HepG2 (cell line): Measurements from ENCODE around the gene CMAS. TPM values are rescaled to one million over a fixed set of nuclear protein-coding genes. Genes with fewer than 3 reads are reported as not detected.
A peak's percentile ranks its signal among the peaks of the same experiment; 100 is the strongest.

Experiments
- CREM ChIP-seq, 2 experiments: sonication (generic) in 1 of 2; formaldehyde crosslinking in 1 of 2; IDR thresholded peaks; 2 replicates each; pipeline versions ENCODE4 v1.4.0 to v1.6.1; 2016 to 2020; ENCODE audit warnings: antibody characterized with exemption in 1 of 2, mild to moderate bottlenecking in 1 of 2, missing genetic modification reagents in 1 of 2
- GZF1 ChIP-seq: sonication (generic); formaldehyde crosslinking; IDR thresholded peaks from 2 replicates; pipeline ENCODE4 v1.5.1; 2020; ENCODE audit warnings: mild to moderate bottlenecking, missing genetic modification reagents
- HOXA3 ChIP-seq: sonication (generic); formaldehyde crosslinking; IDR thresholded peaks from 2 replicates; pipeline ENCODE4 v1.5.0; 2020; ENCODE audit warnings: missing genetic modification reagents
- SKI ChIP-seq: fragments of 450-650 bp; IDR thresholded peaks from one replicate; pipeline ENCODE4 v1.6.1; 2018; ENCODE audit warnings: mild to moderate bottlenecking; ENCODE audit not compliant: partially characterized antibody
- SP2 ChIP-seq: sonication (generic); formaldehyde crosslinking; IDR thresholded peaks from 2 replicates; pipeline ENCODE4 v1.5.1; 2020; ENCODE audit warnings: mild to moderate bottlenecking, missing genetic modification reagents
- ZBTB8A ChIP-seq: sonication (generic); formaldehyde crosslinking; IDR thresholded peaks from 2 replicates; pipeline ENCODE4 v1.4.0; 2020; ENCODE audit warnings: mild to moderate bottlenecking, low read depth, missing genetic modification reagents, borderline replicate concordance
- ZNF350 ChIP-seq: sonication (generic); formaldehyde crosslinking; IDR thresholded peaks from 2 replicates; pipeline ENCODE4 v1.4.0; 2020; ENCODE audit warnings: mild to moderate bottlenecking, low read depth, missing genetic modification reagents, borderline replicate concordance
- ZSCAN30 ChIP-seq: sonication (generic); formaldehyde crosslinking; IDR thresholded peaks from 2 replicates; pipeline ENCODE4 v1.5.0; 2020; ENCODE audit warnings: mild to moderate bottlenecking, missing genetic modification reagents
- polyA plus RNA-seq, 8 experiments: library from polyadenylated mRNA; depleted of rRNA in 3 of 8; stranded (reverse) in 7 of 8; unstranded in 1 of 8; fragments of >200 nt; fragmentation: Illumina TruSeq in 4 of 8; extraction: Trizol in 4 of 8; gene quantifications; 2 replicates each; pipeline versions ENCODE4 v1.2.1 to v1.2.3, GENCODE V29; 2011 to 2016; ENCODE audit warnings: low read depth in 4 of 8, missing spikeins in 1 of 8, mixed read lengths in 1 of 8; ENCODE audit not compliant: insufficient read depth in 1 of 8
- total RNA-seq, 5 experiments: library from RNA; depleted of rRNA; stranded (reverse); fragments of >200 nt; fragmentation: Illumina TruSeq; extraction: Trizol; gene quantifications; 2 replicates each; pipeline ENCODE4 v1.2.3, GENCODE V29; 2016; ENCODE audit warnings: low read depth in 1 of 5
- TF ChIP-seq, protein P1 (sequence below): sonication (generic); formaldehyde crosslinking; IDR thresholded peaks from 2 replicates; pipeline ENCODE4 v1.4.0; 2020; ENCODE audit warnings: mild to moderate bottlenecking, missing genetic modification reagents, borderline replicate concordance
- TF ChIP-seq, protein P2 (sequence below): IDR thresholded peaks from 2 replicates; pipeline ENCODE4 v1.6.1; 2012; ENCODE audit warnings: low read depth, low read length, improper control_type of control experiment
- TF ChIP-seq, protein P3 (sequence below): sonication (generic); formaldehyde crosslinking; IDR thresholded peaks from 2 replicates; pipeline ENCODE4 v1.5.1; 2020; ENCODE audit warnings: mild to moderate bottlenecking, missing genetic modification reagents, borderline replicate concordance
- TF ChIP-seq, protein P4 (sequence below): sonication (generic); formaldehyde crosslinking; IDR thresholded peaks from 2 replicates; pipeline ENCODE4 v1.4.0; 2020; ENCODE audit warnings: missing genetic modification reagents, borderline replicate concordance
- TF ChIP-seq, protein P5 (sequence below): sonication (generic); formaldehyde crosslinking; IDR thresholded peaks from 2 replicates; pipeline ENCODE4 v1.4.0; 2020; ENCODE audit warnings: missing genetic modification reagents, borderline replicate concordance
- TF ChIP-seq, protein P6 (sequence below): IDR thresholded peaks from 2 replicates; pipeline ENCODE4 v1.6.1; 2016; ENCODE audit warnings: mild to moderate bottlenecking, missing biosample characterization, missing genetic modification reagents
- TF ChIP-seq, protein P7 (sequence below): sonication (generic); formaldehyde crosslinking; IDR thresholded peaks from 2 replicates; pipeline ENCODE4 v1.4.0; 2020; ENCODE audit warnings: missing genetic modification reagents, borderline replicate concordance

The CMAS gene
- total and polyA plus RNA-seq, 2 of the 13 experiments (the other 11 are each of a cell fraction or from before 2014, with no cell fraction given), result 14.0 to 21.3 TPM

DNA sequence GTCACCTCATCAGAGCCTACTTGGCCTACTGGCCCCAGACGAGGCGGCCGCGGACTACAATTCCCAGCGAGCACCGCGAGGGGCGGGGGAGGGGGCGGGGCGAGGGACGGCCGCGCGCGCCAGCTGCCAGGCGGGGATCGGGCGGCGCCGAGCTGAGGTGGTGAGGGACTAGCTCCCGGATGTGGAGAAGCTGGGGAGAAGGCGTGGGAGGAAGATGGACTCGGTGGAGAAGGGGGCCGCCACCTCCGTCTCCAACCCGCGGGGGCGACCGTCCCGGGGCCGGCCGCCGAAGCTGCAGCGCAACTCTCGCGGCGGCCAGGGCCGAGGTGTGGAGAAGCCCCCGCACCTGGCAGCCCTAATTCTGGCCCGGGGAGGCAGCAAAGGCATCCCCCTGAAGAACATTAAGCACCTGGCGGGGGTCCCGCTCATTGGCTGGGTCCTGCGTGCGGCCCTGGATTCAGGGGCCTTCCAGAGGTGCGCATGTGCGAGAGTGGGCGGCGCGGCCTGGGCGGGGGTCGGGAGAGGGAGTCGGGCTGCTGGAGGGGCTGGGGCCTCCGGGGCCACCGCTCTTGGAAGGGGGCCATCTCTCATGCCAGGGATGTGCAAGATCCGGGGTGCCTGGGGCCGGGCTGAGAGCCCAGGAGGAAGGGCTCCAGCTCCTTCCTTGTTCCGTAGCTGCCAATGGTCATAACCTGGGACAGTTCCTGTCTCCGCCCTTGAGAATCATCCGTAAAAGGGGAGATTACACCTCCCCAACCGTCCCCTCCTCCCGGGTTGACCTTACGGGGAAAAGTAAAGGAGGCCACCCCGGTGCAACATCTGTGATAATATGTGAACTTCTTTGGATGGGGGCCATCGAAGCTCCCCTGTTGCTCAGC is at the start of gene CMAS (continued):
- TF ChIP-seq, protein P1, sequence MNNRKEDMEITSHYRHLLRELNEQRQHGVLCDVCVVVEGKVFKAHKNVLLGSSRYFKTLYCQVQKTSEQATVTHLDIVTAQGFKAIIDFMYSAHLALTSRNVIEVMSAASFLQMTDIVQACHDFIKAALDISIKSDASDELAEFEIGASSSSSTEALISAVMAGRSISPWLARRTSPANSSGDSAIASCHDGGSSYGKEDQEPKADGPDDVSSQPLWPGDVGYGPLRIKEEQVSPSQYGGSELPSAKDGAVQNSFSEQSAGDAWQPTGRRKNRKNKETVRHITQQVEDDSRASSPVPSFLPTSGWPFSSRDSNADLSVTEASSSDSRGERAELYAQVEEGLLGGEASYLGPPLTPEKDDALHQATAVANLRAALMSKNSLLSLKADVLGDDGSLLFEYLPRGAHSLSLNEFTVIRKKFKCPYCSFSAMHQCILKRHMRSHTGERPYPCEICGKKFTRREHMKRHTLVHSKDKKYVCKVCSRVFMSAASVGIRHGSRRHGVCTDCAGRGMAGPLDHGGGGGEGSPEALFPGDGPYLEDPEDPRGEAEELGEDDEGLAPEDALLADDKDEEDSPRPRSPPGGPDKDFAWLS (CRISPR knock-in tag), result no peak
- TF ChIP-seq SP2 (CRISPR knock-in tag) (no peak), ZSCAN30 (CRISPR knock-in tag) (no peak), SKI (no peak), ZNF350 (no peak), HOXA3 (peak; percentile 40; the same call in 1 of the 2 replicates), GZF1 (no peak), ZBTB8A (CRISPR knock-in tag) (no peak), CREM (IDR thresholded peaks at IDR 0.05) (no peak), CREM (CRISPR knock-in tag; IDR thresholded peaks at IDR 0.05) (no peak)
- TF ChIP-seq, protein P2, sequence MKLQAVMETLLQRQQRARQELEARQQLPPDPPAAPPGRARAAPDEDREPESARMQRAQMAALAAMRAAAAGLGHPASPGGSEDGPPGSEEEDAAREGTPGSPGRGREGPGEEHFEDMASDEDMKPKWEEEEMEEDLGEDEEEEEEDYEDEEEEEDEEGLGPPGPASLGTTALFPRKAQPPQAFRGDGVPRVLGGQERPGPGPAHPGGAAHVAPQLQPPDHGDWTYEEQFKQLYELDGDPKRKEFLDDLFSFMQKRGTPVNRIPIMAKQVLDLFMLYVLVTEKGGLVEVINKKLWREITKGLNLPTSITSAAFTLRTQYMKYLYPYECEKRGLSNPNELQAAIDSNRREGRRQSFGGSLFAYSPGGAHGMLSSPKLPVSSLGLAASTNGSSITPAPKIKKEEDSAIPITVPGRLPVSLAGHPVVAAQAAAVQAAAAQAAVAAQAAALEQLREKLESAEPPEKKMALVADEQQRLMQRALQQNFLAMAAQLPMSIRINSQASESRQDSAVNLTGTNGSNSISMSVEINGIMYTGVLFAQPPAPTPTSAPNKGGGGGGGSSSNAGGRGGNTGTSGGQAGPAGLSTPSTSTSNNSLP, result no peak
- TF ChIP-seq, protein P3, sequence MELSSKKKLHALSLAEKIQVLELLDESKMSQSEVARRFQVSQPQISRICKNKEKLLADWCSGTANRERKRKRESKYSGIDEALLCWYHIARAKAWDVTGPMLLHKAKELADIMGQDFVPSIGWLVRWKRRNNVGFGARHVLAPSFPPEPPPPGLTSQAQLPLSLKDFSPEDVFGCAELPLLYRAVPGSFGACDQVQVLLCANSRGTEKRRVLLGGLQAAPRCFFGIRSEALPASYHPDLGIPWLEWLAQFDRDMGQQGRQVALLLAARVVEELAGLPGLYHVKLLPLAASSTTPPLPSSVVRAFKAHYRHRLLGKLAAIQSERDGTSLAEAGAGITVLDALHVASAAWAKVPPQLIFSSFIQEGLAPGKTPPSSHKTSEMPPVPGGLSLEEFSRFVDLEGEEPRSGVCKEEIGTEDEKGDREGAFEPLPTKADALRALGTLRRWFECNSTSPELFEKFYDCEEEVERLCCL, result no peak
- TF ChIP-seq, protein P4, sequence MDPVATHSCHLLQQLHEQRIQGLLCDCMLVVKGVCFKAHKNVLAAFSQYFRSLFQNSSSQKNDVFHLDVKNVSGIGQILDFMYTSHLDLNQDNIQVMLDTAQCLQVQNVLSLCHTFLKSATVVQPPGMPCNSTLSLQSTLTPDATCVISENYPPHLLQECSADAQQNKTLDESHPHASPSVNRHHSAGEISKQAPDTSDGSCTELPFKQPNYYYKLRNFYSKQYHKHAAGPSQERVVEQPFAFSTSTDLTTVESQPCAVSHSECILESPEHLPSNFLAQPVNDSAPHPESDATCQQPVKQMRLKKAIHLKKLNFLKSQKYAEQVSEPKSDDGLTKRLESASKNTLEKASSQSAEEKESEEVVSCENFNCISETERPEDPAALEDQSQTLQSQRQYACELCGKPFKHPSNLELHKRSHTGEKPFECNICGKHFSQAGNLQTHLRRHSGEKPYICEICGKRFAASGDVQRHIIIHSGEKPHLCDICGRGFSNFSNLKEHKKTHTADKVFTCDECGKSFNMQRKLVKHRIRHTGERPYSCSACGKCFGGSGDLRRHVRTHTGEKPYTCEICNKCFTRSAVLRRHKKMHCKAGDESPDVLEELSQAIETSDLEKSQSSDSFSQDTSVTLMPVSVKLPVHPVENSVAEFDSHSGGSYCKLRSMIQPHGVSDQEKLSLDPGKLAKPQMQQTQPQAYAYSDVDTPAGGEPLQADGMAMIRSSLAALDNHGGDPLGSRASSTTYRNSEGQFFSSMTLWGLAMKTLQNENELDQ, result no peak
- TF ChIP-seq, protein P5, sequence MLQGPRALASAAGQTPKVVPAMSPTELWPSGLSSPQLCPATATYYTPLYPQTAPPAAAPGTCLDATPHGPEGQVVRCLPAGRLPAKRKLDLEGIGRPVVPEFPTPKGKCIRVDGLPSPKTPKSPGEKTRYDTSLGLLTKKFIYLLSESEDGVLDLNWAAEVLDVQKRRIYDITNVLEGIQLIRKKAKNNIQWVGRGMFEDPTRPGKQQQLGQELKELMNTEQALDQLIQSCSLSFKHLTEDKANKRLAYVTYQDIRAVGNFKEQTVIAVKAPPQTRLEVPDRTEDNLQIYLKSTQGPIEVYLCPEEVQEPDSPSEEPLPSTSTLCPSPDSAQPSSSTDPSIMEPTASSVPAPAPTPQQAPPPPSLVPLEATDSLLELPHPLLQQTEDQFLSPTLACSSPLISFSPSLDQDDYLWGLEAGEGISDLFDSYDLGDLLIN (CRISPR knock-in tag), result no peak
- TF ChIP-seq, protein P6, sequence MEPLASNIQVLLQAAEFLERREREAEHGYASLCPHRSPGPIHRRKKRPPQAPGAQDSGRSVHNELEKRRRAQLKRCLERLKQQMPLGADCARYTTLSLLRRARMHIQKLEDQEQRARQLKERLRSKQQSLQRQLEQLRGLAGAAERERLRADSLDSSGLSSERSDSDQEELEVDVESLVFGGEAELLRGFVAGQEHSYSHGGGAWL (CRISPR knock-in tag), result peak; percentile 76; the same call in 1 of the 2 replicates
- TF ChIP-seq, protein P7, sequence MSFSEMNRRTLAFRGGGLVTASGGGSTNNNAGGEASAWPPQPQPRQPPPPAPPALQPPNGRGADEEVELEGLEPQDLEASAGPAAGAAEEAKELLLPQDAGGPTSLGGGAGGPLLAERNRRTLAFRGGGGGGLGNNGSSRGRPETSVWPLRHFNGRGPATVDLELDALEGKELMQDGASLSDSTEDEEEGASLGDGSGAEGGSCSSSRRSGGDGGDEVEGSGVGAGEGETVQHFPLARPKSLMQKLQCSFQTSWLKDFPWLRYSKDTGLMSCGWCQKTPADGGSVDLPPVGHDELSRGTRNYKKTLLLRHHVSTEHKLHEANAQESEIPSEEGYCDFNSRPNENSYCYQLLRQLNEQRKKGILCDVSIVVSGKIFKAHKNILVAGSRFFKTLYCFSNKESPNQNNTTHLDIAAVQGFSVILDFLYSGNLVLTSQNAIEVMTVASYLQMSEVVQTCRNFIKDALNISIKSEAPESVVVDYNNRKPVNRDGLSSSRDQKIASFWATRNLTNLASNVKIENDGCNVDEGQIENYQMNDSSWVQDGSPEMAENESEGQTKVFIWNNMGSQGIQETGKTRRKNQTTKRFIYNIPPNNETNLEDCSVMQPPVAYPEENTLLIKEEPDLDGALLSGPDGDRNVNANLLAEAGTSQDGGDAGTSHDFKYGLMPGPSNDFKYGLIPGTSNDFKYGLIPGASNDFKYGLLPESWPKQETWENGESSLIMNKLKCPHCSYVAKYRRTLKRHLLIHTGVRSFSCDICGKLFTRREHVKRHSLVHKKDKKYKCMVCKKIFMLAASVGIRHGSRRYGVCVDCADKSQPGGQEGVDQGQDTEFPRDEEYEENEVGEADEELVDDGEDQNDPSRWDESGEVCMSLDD (CRISPR knock-in tag), result no peak
